Astrocyte of the cerebellum (primary cell): Measurements from ENCODE around the gene FHOD3.

Source experiments
- DNase-seq: peaks from one replicate; pipeline ENCODE4 v3.0.0-alpha.2; 2011; ENCODE audit warnings: low read depth
- H3K4me3 ChIP-seq: 2 replicates; pipeline ENCODE4 v1.5.1; 2011; ENCODE audit warnings: mild to moderate bottlenecking, low read depth, low read length, moderate library complexity
- CTCF ChIP-seq: IDR thresholded peaks from 2 replicates; pipeline ENCODE4 v1.5.1; 2012; ENCODE audit warnings: low read length, low read depth, moderate library complexity, mild to moderate bottlenecking; ENCODE audit errors: missing control alignments
- in situ Hi-C: cut with HindIII; loops from 2 replicates; pipeline ENCODE4 v1.10.0; 2017; ENCODE audit warnings: low sequenced_read_pairs

Gene FHOD3

DNA sequence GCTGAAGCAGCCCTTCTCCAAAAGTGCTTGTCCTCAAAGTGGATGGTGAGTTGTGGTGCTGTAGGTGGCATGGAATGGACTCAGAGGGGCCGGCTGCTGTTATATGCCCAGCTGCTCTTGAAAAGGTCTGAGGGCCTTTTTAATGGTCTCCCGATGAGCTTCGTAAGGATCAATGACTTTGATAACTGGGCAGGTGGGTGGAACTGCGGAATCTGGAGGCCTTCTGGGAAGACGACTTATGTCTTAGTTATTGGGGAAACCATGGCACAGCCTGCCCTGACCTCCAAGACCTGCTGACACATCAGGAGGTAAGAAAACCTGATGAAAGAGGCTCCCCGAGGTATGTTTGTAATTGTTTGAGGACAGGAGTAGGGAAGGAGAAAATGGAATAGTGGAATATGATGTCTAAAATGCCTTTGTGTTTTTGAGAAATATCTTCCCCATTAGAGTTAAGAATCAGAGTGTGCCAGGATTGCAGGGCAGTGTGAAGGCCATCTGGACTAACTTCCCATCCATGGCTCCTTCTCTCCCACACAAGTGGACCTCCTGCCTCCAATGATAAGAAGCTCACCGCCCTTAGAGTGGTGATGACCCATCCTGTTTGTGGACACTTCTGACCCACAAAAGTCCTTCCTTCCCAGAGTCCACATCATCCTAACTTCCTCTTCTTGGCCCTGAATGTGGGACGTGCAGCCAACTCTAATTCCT, 236.1 kb downstream of the FHOD3 start:
- DNase-seq: no peak
- in situ Hi-C loops: no loop called here
- no peak overlapping the region for H3K4me3 ChIP-seq
- TF ChIP-seq CTCF: no peak

DNA sequence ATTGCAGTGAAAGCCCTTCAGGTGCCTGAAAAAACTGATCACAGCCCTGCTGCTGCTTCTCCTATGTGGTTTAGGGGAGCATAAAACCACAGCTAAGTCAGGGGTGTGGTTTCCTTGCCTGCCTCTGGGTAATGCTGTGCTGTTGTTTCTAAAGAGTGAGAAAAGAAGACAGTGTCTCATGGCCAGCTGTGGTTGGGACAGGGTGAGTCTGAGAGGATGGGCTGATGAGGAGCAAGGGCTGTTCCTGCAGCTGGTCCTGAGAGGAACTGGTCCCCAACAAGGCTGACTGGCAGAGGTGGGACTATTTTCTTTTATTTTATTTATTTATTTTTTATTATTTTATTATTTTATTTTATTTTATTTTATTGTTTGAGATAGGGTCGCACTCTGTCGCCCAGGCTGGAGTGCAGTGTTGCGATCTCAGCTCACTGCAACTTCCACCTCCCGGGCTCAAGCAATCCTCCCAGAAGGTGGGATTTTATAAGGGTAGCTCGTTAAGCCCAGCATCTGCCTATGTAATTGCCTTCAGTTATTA, 236.7 kb downstream of the FHOD3 start:
- H3K4me3 ChIP-seq: no peak overlapping the region
- no peak for TF ChIP-seq CTCF
- DNase-seq: peak; percentile 15
- in situ Hi-C loops: no loop called here

GRCh38 chr18:36535202-36535935, 237.9 kb downstream of the FHOD3 start:
- no peak for TF ChIP-seq CTCF
- H3K4me3 ChIP-seq: no peak overlapping the region
- in situ Hi-C loops: no loop called here
- no peak for DNase-seq

- no peak overlapping the region for H3K4me3 ChIP-seq
- in situ Hi-C loops: no loop called here
- no peak for TF ChIP-seq CTCF
- DNase-seq: no peak
These were observed 238.9 kb downstream of the FHOD3 start for GRCh38 chr18:36536426-36536825.

DNA sequence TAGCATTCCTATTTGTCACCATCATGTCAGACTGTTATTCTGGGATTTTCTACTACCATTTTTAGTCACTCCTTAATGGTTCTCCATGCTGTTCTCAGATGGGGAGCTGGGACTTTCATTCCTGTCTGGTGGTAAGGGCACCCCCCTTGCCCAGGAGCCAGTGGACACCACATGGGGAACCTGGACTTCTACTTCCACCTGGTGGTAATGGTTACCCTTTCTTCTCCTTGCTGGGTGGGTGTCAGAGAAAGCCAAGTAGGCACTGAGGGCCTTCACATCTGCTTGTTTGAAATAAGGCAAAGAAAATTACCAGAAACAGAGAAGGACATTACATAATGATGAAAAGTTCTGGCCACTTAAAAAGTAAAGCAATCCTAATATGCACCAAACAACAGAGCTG, 239.8 kb downstream of the FHOD3 start:
- no peak for TF ChIP-seq CTCF
- in situ Hi-C loops: no loop called here
- no peak for DNase-seq

GRCh38 chr18:36539674-36540231, 242.2 kb downstream of the FHOD3 start:
- in situ Hi-C loops: no loop called here
- H3K4me3 ChIP-seq: no peak overlapping the region
- no peak for TF ChIP-seq CTCF
- DNase-seq: no peak

More for the DNA sequence above, 239.8 kb downstream of the FHOD3 start:
- no peak overlapping the region for H3K4me3 ChIP-seq
